ENCODE results near the gene OGFOD3. TPM values are rescaled to one million over a fixed set of nuclear protein-coding genes. Genes with fewer than 3 reads are reported as not detected.
"Not testable (repeated sequence)": the region's sequence is repeated elsewhere in the genome, so short reads cannot be mapped to it uniquely, and the experiment has no call there.

Gene OGFOD3
- total RNA-seq, 2 experiments from 2014 or later, result 12.9 to 13.7 TPM

DNA sequence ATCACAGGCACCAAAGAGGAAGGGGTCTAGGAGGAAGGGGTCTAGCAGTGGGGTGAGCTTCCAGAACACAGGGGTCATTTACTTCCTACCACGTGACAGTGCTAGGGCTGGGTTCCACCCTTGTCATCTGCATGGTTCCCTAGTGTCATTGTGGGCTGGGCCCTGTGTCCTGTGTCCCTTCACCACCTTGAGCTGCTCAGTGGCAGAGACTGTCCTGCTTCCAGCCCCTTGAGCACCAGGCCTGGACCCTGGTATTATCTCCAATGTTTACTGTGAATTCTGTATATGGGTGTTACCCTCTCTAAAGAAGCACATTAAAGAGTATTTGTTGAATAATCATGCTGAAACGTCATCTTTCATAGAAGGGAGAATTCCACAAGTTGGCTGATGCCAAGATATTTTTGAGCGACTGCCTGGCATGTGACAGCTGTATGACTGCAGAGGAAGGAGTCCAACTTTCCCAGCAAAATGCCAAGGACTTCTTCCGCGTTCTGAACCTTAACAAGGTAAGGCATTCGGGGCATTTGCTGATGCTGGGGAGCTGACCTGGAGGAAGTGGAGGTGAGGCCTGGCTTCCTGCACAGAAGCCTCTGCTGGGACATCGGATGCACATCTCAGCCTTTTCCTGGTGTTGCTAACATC, 45.7 kb upstream of the OGFOD3 start:
- POLR2A ChIA-PET, result no interaction called here
- TF ChIP-seq, protein P1, sequence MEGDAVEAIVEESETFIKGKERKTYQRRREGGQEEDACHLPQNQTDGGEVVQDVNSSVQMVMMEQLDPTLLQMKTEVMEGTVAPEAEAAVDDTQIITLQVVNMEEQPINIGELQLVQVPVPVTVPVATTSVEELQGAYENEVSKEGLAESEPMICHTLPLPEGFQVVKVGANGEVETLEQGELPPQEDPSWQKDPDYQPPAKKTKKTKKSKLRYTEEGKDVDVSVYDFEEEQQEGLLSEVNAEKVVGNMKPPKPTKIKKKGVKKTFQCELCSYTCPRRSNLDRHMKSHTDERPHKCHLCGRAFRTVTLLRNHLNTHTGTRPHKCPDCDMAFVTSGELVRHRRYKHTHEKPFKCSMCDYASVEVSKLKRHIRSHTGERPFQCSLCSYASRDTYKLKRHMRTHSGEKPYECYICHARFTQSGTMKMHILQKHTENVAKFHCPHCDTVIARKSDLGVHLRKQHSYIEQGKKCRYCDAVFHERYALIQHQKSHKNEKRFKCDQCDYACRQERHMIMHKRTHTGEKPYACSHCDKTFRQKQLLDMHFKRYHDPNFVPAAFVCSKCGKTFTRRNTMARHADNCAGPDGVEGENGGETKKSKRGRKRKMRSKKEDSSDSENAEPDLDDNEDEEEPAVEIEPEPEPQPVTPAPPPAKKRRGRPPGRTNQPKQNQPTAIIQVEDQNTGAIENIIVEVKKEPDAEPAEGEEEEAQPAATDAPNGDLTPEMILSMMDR (IDR thresholded peaks at IDR 0.05), result no peak
- Histone ChIP-seq H3K4me3 (ENCODE audit: low read length) (no peak overlapping the region), H3K27ac (ENCODE audit: low read depth in 1 of 2, low read length in 2 of 2) (no peak overlapping the region), H3K4me1 (ENCODE audit: insufficient read depth, low read length) (peaks cover 22% of the 10 kb centered on the region), H3K9me3 (ENCODE audit: control insufficient read depth in 1 of 2, insufficient read depth in 1 of 2, low read length in 2 of 2) (no peaks in the 10 kb centered on the region), H3K27me3 (ENCODE audit: control insufficient read depth in 1 of 2, insufficient read depth in 2 of 2, low read length in 2 of 2) (no peaks in the 10 kb centered on the region), H3K36me3 (ENCODE audit: insufficient read depth, low read length) (peaks cover 86% of the 10 kb centered on the region)
- Mint-ChIP-seq H3K4me1 (ENCODE audit: low read depth) (peaks cover 25% of the 10 kb centered on the region), H3K9me3 (no peaks in the 10 kb centered on the region), H3K4me3 (no peak overlapping the region), H3K36me3 (ENCODE audit: low read depth) (peaks cover 87% of the 10 kb centered on the region), H3K27me3 (no peaks in the 10 kb centered on the region), H3K27ac (no peak overlapping the region)
- no peak for DNase-seq
- no peak for ATAC-seq (ENCODE audit: poor library complexity)
- CTCF ChIA-PET, result no interaction called here
- intact Hi-C loops (cut with DNase I, micrococcal nuclease), result no loop called here

GRCh38 chr17:82463391-82463790, 45.0 kb upstream of the OGFOD3 start:
- TF ChIP-seq, protein P1 (IDR thresholded peaks at IDR 0.05), result no peak
- intact Hi-C loops (cut with DNase I, micrococcal nuclease), result no loop called here
- peaks cover 80% of the 10 kb centered on the region for H3K36me3 ChIP-seq (ENCODE audit: insufficient read depth, low read length)
- DNase-seq (no peak), ATAC-seq (ENCODE audit: poor library complexity) (no peak)
- Mint-ChIP-seq H3K4me1 (ENCODE audit: low read depth) (peaks cover 27% of the 10 kb centered on the region), H3K27ac (no peak overlapping the region), H3K4me3 (no peak overlapping the region), H3K9me3 (no peaks in the 10 kb centered on the region), H3K27me3 (no peaks in the 10 kb centered on the region), H3K36me3 (ENCODE audit: low read depth) (peaks cover 83% of the 10 kb centered on the region)
- H3K4me1 ChIP-seq (ENCODE audit: insufficient read depth, low read length), result peaks cover 24% of the 10 kb centered on the region
- H3K27me3 ChIP-seq (ENCODE audit: control insufficient read depth in 1 of 2, insufficient read depth in 2 of 2, low read length in 2 of 2), result no peaks in the 10 kb centered on the region
- no peak overlapping the region for H3K27ac ChIP-seq (ENCODE audit: low read depth in 1 of 2, low read length in 2 of 2)
- no peak overlapping the region for H3K4me3 ChIP-seq (ENCODE audit: low read length)
- no peaks in the 10 kb centered on the region for H3K9me3 ChIP-seq (ENCODE audit: control insufficient read depth in 1 of 2, insufficient read depth in 1 of 2, low read length in 2 of 2)
- POLR2A ChIA-PET, result no interaction called here
- CTCF ChIA-PET, result no interaction called here

DNA sequence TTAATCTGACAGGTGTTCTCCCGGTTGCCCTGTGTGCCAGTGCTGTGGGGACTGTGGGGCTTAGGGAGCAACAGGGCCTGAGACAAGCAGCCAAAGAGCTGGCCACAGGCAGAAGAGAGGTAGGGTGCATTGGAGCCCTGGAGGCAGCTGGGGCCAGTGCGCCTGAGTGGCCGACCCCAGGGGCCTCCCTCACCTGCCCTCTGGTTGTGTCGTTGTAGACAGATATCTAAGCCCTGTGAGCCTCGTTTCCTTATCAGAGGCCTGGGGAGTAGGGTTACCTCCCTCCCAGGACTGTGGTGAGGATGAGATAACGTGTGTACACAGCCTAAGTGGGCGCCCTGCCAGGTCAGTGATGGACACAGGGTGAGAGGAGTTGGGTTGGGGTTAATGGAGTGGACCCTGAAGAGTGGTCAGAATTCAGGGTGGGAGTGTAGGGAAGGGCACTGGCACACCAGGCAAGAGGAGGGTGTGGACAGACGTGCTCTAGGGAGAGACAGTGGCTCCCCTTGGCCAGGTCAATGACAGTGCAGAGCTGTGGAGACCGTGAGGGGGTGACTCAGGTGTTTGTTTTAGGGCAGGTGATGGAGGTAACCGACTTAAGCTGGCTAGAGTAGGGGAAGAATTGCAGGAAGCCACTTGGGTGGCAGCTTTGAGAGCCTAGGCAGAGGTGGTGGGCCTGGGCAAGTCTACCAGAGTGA, 43.6 kb upstream of the OGFOD3 start:
- ATAC-seq (ENCODE audit: poor library complexity) (no peak), DNase-seq (peak in 1 of 14 experiments; percentile 11)
- no peaks in the 10 kb centered on the region for H3K27me3 Mint-ChIP-seq
- no peaks in the 10 kb centered on the region for H3K9me3 Mint-ChIP-seq
- no peak overlapping the region for H3K27ac Mint-ChIP-seq
- Histone ChIP-seq H3K9me3 (ENCODE audit: control insufficient read depth in 1 of 2, insufficient read depth in 1 of 2, low read length in 2 of 2) (no peaks in the 10 kb centered on the region), H3K4me3 (ENCODE audit: low read length) (no peak overlapping the region), H3K27ac (ENCODE audit: low read depth in 1 of 2, low read length in 2 of 2) (no peak overlapping the region), H3K36me3 (ENCODE audit: insufficient read depth, low read length) (peaks cover 68% of the 10 kb centered on the region), H3K27me3 (ENCODE audit: control insufficient read depth in 1 of 2, insufficient read depth in 2 of 2, low read length in 2 of 2) (no peaks in the 10 kb centered on the region), H3K4me1 (ENCODE audit: insufficient read depth, low read length) (peaks cover 36% of the 10 kb centered on the region)
- peak overlapping the region; percentile 45 for H3K4me3 Mint-ChIP-seq
- ChIA-PET CTCF (interaction anchor here (0.6 kb wide), 1 partner anchor 9 kb away, joined by 3 read pairs; no protein-coding TSS in a partner anchor), POLR2A (no interaction called here)
- intact Hi-C loops (cut with DNase I, micrococcal nuclease), result no loop called here
- H3K4me1 Mint-ChIP-seq (ENCODE audit: low read depth), result peaks cover 38% of the 10 kb centered on the region
- TF ChIP-seq, protein P1 (IDR thresholded peaks at IDR 0.05), result no peak
- peaks cover 81% of the 10 kb centered on the region for H3K36me3 Mint-ChIP-seq (ENCODE audit: low read depth)

- H3K9me3 ChIP-seq (ENCODE audit: control insufficient read depth in 1 of 2, insufficient read depth in 1 of 2, low read length in 2 of 2); H3K9me3 Mint-ChIP-seq; CTCF ChIA-PET; H3K27me3 Mint-ChIP-seq; H3K4me3 ChIP-seq (ENCODE audit: low read length); ATAC-seq (ENCODE audit: poor library complexity); H3K27me3 ChIP-seq (ENCODE audit: control insufficient read depth in 1 of 2, insufficient read depth in 2 of 2, low read length in 2 of 2); H3K27ac Mint-ChIP-seq; H3K27ac ChIP-seq (ENCODE audit: low read depth in 1 of 2, low read length in 2 of 2); DNase-seq: not testable (repeated sequence)
- intact Hi-C loops (cut with DNase I, micrococcal nuclease), result loop anchor here in 1 of 2 experiments (2.0 to 5.0 kb wide), 2 partner anchors 37 to 588 kb away; partner anchors contain the start of gene ARHGDIA
- Histone ChIP-seq H3K4me1 (ENCODE audit: insufficient read depth, low read length) (peaks cover 39% of the 10 kb centered on the region), H3K36me3 (ENCODE audit: insufficient read depth, low read length) (peaks cover 49% of the 10 kb centered on the region)
- Mint-ChIP-seq H3K4me1 (ENCODE audit: low read depth) (peaks cover 43% of the 10 kb centered on the region), H3K36me3 (ENCODE audit: low read depth) (peaks cover 60% of the 10 kb centered on the region), H3K4me3 (peak overlapping the region; percentile 91)
- POLR2A ChIA-PET, result interaction anchor here (1.0 kb wide), 1 partner anchor 59 kb away, joined by 5 read pairs; the partner anchor contains the start of gene FOXK2
Observed at GRCh38 chr17:82459936-82460335, 41.5 kb upstream of the OGFOD3 start.
